Myocyte (in vitro differentiated cells): ENCODE measurements around the gene C1orf167. TPM values are rescaled to one million over a fixed set of nuclear protein-coding genes. Genes with fewer than 3 reads are reported as not detected.

Source experiments
- DNase-seq: peaks from one replicate; pipeline ENCODE4 v3.0.0-alpha.2; 2012; ENCODE audit warnings: low read depth
- total RNA-seq: library from RNA; depleted of rRNA; stranded (reverse); fragments of >200 nt; gene quantifications from 2 replicates; pipeline ENCODE4 v1.2.3, GENCODE V29; 2014

C1orf167 gene
- total RNA-seq, 1 donor from 2014 or later = 5.1 TPM

DNA sequence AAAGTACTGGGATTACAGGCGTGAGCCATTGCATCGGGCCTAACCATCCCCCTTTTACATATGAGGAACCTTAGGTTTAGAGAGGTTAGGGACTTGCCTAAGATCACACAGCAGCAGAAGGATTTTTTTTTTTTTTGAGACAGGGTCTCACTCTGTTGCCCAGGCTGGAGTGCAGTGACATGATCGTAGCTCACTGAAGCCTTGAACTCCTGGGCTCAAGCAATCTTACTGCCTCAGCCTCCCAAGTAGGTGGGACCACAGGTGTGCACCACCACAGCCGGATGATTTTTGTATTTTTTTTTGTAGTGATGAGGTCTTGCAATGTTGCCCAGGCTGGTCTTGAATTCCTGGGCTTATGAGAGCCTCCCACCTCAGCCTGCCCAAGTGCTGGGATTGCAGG, 2.2 kb upstream of the C1orf167 start:
- DNase-seq = no peak

DNA sequence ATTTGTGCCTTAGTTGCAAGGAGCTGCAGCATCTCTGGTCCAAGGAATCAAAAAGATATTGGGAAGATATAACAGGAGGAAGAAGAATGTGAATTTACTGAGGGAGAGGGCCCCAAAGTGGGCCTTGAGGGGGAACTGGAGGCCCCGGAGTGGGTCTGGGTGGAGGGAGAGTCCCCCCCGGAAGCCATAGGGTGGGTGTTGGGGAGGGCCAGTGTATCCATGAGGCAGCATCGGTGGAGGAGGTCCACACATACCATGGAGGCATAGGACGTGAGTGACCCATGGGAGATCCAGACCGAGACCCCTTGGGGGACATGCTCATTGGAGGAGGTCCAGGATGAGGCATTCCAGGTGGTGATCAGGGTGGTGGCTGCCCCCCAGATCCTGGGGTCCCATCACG, 708 bp upstream of the C1orf167 start:
- no peak for DNase-seq

DNA sequence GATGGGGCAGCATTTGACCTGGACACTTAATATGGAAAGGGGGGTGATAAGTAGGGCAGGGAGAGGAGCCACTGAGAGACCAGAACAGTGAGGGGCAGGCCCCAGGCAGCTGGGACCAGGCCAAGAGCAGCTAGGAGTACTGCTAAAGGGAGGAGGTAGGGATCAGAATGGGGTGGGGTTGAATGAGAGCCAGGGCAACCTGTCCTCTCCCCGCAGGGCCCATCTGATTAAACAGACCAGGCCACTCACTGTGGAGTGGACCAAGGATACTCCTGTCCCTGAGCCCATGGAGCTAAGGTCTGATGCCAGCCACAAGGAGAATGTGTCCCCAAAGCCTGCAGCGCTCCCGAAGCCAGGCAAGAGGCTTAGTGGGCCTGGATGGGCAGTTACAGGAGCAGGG, 2.1 kb downstream of the C1orf167 start:
- DNase-seq = no peak

DNA sequence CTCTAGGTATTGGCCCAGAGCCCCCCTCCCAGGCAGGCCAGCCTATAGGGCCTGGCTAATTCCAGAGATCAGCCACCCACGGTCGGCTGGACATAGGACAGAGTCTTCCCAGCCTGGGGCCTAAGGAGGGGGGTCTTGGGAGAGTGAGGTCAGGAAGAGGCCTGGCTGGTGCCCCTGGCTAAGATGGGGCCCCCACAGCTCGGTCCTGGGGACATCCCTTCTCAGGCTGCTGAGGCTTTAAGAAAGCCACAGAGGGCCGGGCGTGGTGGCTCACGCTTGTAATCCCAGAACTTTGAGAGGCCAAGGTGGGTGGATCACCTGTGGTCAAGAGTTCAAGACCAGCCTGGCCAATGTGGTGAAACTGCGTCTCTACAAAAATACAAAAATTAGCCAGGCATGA, 2.5 kb downstream of the C1orf167 start:
- DNase-seq = no peak

DNA sequence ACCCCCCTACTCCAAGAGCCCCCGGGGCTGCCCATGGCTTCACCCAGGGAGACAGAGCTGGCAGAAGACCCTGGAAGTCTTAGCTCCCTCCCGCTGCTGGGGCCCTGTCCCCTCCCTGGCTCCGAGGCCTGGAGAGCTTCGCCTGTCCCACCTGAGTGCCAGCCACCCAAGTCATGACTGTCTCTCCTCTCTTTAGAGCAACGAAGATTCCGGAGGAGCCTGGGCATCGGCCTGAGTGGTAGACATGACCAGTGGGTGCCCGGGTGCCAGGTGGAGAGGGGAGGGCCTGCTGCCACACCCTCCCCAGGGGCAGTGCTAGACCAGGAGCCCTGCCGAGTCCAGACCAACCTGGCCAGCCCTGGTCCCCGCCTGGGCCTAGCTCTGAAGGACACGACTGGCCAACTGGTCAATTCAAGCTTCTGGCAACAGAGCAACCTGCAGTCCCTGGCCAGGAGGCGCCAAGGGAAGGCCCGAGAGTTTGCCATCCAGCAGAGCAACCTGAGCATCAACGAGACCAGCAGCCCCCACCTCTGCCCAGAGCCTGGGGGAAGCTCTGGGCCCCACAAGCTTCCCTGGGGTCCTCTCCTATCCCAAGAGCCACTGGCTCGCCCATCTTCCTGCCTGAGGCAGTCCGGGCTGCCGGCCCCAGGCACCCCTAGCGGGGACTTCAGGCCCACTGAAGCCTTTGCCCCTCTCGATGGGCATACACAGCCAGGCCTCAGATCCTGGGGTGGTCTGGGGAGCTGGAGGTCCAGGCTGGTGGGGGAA, 3.9 kb downstream of the C1orf167 start:
- no peak for DNase-seq

DNA sequence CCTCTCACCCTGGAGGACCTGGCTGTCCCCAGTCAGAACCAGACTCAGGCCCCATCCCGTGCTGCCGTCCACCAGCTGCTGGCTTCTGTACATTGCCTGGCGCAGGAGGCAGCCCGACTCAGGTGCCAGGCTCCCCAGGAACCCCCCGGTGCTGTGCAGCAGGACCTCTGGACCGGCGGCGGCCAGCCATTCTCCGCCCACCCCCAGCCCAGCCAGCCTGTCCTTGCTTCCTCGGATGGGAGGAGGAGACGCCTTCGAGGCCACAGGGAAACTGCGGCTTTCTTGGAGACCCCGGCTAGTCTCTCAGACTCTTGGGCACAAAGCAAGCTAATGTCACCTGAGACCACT, 4.4 kb downstream of the C1orf167 start:
- no peak for DNase-seq

DNA sequence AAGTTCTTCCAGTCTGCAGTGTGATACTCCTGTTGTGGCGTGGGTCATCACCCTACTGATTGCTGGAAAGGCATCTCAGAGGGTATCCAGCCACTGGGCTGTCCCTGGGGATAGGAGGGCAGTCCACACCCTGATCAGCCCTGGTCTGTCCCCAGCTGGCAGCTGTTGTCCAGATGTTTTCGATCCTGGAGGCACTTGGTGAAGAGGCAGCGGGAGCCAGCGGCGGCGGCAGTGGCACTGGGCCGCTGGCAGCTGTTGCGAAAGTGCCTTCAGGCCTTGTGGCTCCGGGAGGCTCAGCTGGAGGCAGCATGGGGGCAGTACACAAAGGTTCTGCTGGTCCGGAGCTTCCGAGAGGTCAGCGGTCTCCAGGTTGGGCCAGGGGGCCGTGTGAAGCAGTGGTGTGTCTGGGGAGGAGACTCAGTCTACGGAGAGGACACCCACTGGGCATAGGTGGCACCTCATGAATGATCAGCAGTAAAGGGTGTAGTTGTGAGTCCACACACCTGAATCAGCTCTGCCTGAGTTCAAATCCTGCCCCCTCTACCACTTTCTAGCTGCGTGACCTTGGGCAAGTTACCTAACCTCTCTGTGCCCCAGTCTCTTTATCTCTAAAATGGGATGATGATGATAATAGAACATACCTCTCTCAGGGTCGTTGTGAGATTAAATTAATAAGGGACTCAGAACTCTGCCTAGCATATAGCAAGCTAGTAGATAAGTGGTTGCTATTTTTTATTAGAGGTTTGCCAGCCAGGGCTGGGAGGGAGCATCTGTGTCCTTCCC, 6.1 kb downstream of the C1orf167 start:
- peak; percentile 14 for DNase-seq

DNA sequence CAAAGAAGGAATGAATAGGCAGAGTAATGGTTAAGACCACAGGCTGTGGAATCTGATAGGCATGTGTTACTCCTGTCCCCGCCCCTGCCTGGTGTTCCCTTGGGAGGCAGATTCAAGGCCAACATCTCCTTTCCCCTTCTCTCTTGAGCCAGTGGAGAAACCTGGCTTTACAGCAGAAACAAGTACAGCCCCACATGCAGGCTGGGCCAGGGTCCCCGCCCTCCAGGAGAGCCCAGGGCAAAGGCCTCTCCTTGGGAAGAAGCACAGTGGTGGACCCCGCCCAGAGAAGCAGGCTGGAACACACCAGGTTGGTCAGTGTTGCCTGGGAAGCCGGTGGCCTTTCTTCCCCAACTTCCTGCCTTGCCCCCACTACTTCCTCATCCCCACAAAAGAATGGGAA, 6.8 kb downstream of the C1orf167 start:
- DNase-seq = peak; percentile 36

DNA sequence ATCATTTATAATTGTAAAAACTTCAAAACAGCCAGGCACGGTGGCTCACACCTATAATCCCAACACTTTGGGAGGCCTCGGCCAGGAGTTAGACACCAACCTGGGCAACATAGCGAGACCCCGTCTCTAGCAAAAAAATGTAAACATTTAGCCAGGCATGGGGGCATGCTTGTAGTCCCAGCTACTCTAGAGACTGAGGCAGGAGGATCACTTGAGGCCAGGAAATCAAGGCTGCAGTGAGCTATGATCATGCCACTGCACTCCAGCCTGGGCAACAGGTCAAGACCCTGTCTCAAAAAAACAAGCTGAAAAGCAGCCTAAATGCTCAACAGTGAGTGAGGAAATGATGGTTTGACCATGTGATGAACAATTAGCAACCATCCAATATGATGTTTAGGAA, 7.3 kb downstream of the C1orf167 start:
- no peak for DNase-seq

DNA sequence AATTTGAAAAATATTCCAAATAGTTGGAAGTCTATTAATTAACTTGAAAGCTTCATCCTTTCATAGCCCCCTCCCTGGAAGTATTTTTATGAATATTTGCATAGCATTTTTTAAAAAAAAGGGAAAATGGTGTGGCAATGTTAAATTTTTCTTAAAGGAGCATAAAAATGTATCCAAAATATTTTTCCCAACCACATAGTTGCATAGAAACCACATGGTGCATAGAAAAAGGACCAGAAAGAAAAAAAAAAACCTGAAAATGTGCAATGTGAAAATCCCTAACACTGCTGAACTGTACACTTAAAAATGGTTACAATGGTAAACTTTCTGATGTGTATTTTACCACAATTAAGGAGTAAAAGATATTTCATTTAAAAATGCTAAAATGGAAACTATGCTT, 8.0 kb downstream of the C1orf167 start:
- no peak for DNase-seq

DNA sequence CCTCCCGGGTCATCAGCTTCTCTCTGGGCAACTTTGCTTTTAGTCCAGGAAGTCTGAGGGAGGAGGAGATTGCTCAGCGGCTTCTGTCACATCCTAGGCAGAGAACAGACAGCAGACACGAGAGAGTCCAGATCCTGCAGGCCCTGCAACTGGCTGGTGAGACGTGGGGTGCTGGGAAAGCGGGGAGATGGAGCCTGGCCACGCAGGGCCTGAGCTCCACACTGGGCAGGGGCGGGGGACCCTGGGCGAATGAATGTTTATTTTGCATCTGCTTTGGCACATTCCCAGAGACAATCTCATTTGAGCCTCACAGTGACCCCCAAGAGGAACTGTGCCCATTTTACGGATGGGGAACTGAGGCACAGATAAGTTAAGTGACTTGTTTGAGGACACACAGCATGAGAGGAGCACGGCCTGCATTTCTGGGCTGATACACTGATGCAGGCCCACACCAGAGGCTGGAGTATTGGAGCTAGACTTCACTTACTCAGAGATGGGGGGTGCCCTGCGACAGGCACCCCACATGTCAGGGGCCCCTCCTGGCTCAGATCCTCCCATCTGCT, 9.6 kb downstream of the C1orf167 start:
- DNase-seq = no peak

DNA sequence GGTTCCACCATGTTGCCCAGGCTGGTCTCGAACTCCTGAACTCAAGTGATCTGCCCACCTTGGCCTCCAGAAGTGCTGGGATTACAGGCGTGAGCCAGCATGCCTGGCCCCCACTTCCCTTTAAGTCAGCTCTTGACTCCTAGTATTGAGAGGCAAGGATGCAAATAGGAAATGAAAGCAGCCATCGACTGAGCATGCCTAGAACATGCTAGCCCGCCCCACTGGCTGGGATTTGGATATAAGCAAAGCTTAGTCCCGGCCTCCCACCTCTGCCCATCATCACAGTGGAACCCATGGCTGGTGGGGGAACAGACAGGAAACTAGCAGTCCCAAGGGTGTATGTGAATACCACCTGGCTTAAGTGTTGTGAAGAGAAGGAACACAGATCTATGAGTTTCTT, 10.5 kb downstream of the C1orf167 start:
- no peak for DNase-seq

DNA sequence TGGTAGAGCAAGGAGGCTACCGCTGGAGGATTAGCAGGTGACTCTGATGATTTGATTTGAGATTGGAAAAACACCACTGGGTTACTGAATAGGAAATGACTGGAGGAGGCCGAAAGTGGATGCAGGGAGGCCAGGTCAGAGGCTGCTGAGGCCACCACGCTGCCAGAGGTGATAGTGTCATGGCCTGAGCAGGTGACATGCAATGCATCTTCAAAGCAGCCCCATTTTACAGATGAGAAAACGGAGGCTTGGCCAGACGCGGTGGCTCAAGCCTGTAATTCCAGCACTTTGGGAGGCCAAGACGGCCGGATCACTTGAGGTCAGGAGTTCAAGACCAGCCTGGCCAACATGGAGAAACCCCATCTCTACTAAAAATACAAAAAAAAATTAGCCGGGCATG, 12.8 kb downstream of the C1orf167 start:
- no peak for DNase-seq

DNA sequence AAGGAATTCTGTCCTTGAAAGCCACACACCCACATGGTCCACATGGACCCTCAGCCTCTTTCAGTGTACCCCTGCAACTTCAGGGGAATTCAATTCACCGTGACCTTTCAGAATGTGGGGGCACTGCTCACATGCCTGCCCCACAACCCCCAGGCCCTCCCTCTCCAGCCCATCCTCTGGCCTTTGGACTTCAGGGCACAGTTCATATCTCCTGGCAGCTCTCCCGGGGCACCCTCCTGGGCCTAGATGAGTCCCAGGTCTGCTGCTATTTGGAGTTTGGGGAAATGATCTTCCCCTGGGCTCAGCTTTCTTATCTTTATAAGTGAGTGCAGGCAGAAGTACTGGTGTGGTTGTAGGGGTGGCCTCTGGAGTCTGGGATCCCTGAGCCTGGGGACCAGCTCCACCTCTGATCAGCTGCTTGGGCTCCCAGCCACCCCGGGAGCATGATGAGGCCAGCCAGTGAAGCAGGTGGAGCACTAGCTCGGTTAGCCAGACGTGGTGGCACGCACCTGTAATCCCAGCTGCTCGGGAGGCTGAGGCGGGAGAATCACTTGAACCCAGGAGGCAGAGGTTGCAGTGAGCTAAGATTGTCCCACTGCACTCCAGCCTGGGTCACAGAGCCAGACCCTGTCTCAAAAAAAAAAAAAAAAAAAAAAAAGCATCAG, 15.8 kb downstream of the C1orf167 start:
- no peak for DNase-seq

DNA sequence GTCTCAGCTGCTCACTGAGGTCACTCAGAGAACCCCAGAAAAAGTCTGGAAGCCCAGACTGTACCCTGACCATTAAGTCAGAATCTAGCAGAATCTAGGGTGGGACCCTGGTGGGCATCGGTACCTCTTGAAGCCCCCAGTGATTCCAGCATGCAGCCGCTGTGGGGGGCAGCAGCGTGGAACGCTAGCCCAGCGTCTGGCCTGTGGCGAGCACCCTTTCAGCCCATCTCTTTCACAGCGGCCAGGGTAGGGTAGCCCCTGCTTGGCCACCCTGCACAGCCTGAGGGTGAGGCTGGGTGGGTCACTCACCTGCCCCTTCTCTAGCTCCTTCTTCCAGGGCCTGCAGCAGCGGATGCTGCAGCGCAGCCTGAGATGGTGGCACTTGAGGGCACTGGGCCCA, 16.3 kb downstream of the C1orf167 start:
- no peak for DNase-seq

DNA sequence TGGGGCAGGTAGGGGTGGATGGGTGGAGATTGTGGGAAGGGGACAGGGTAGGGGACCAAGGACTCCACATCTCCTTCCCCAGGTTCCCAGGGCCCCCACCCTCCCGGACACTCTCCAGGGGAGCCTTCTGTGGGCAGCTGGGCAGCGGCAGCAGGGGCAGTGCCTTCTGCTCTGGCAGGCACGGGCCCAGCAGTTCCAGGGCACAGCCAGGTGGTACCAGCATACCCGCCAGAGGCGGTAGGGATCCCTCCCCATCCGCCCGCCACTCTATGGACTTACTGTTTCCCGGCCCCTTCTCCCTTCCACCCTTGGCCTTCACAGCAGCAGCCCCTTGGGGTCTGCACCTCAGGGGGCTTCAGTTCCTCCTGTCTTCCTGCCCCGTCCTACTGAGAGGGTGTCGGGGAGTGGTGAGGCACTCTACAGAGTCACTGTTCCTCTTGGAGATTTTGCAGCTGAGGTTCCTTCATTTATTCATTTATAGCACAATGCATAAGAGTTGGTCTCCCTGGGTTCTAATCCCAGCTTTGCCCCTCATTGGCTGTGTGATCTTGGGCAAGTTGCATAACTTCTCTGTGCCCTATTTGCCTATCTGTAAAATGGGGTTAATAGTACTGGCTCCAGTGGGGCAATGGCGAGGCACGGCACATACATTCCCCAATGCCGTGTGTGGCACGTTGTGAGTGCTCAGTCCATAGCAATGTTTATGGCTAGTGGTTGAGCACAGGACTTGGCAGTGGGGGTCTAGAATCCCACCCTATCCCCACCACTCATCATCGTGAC, 17.0 kb downstream of the C1orf167 start:
- no peak for DNase-seq

DNA sequence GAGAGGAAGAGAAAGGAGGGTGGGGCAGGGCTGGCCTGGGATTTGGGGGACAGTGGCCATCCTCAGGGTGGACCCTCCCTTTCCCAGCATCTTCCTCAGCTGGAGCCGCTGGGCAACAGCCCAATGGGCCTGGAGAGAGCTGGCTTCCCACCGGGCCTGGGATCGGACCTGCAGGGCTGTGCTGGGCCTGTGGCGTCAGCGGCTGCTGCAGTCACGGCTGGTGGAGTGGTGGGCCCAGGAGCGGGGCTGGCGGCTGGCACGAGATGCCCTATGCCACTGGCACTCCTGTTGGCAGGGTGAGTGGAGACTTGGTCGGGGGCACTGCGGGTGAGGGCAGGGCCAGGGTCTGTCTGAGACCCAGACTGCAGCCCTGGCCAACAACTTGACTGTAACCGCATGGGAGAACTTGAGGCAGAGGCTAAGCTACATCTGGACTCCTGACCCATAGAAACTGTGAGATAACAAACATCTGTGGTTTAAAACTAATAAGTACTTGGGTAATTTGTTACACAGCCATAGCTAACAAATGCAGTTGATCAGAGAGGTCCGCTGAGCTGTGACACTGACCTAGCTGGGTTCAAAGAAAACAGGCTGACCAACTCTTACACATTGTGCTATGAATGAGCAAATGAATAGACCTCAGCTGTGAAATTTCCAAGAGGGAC, 17.9 kb downstream of the C1orf167 start:
- no peak for DNase-seq

DNA sequence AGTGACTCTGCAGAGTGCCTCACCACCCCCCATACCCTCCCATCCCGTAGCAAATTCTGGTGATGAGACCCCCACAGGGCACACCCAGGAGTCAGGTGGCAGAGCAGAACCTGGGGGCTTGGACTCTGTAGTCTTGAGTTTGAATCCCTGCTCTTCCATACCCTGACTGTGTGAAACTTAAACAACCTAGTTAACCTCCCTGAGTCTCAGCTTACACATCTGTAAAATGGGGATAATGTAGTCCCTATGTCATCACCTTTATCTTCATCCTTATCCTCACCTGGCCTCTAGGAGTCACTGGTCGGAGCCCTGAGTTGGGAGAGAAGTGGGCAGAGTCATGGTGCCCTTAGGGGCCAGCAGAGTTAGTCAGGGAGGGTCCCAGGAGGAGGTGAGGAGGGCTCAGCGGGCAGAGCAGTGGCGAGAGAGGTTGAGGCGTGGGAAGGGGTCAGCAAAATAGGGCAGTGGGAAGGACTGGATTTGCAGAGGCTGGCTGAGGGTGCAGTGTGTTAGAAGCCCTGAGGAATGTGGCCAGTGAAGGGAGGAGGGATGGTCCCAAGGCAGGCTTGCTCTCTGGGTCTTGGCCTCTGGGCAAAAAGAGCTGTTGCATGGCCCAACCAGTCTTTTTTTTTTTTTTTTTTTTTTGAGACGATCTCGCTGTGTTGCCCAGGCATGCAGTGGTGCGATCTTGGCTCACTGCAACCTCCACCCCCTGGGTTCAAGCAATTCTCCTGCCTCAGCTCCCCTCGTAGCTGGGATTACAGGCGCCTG, 18.6 kb downstream of the C1orf167 start:
- DNase-seq = no peak

DNA sequence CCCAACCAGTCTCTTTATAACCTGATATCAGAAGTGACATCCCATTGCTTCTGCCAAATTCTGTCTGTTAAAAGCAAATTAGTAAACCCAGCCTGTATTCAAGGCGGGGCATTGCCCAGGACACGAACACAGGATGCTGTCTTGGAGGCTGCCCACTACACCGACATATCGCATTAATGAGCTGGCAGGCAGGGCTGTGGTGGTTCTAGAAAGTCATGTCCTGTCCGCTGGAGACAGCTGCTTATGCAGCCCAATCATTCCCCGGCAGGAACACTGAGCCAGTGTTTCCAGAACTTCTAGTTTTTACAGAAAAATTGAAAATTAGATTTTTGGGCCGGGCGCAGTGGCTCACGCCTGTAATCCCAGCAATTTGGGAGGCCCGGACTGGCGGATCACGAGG, 19.3 kb downstream of the C1orf167 start:
- peak; percentile 79 for DNase-seq

DNA sequence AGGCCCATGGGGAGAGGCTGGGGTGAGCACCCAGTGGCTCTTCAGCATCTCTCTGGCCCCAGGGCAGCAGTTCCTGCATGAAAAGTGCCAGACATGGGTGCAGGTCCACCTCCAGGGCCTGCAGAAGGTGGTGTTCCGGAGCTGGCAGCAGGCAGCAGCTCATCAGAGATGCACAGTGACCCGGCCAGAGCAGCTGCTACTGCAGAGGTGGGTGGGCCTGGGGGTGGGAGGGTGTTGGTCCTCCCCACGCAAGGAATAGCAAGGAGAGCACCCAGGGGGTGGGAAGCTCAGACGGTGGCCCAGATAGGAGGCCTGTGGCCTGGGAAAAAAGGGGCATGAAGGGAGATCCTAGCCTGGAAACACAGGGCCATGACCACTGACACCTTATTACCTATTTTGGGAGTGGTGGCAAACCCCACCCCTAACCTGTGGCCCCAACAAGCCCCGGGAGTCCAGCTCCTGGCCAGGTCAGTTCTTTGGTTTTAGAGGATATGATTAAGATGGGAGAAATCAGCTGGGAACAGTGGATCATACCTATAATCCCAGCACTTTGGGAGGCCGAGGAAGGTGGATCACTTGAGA, 20.2 kb downstream of the C1orf167 start:
- DNase-seq = no peak
